ENCODE results near the gene BABAM2.
A peak's percentile ranks its signal among the peaks of the same experiment; 100 is the strongest.

BABAM2 gene

GRCh38 chr2:28342081-28342967 lies 451.8 kb downstream of the BABAM2 start:
- Histone ChIP-seq H3K9me3 (ENCODE audit: control insufficient read depth, low read length) (no peaks in the 10 kb centered on the region), H3K27ac (ENCODE audit: low read depth, low read length, severe bottlenecking) (peak overlapping the region; percentile 55), H3K4me1 (ENCODE audit: control insufficient read depth, insufficient read depth, low read length, poor library complexity, severe bottlenecking) (peaks cover 54% of the 10 kb centered on the region), H3K36me3 (ENCODE audit: control insufficient read depth, insufficient read depth, low read length) (no peaks in the 10 kb centered on the region), H3K4me3 (ENCODE audit: extremely low read depth, insufficient read depth, low read length, poor library complexity, severe bottlenecking) (no peak overlapping the region)
- 51 to 65% methylated on average over 10 to 13 of the region's 15 CpGs for WGBS, 2 experiments (ENCODE audit: insufficient coverage in 2 of 2)

DNA sequence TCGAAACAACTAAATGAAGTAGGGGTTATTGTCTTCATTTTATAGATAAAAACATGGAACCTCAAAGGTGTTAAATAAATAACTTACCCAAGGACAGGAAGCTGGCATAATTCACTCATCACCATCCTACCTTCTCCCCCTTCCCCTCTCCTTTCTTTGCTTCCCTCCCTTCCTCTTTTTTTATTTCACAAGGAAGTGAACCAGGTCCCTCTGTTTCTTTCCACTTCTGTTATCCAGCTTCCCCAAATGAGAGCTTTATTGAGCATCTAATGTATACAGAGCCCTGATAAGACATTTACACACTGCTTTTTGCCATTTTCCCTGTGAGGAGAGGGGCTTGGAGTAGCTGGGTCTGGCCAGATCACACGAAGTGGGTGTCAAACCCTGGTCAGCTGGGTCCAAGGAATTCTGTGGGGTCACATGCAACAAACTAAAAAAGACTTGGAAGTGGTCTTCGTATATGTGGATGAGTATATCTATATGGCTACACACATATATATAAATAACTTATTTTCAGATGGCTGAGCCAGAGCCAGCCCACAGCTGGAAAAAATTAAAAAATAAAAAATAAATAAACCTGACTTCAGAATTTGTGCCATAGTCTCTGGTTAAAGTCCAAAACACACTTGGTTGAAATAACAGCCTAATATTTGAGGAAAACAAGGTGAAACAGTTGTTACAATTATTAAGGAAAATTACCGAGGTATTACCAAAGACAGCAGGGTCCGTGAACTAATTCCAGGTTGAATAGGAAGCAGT lies 452.8 kb downstream of the BABAM2 start:
- 89 to 92% methylated on average over 2 to 3 of the region's 5 CpGs for WGBS, 2 experiments (ENCODE audit: insufficient coverage in 2 of 2)
- Histone ChIP-seq H3K27ac (ENCODE audit: low read depth, low read length, severe bottlenecking) (no peak overlapping the region), H3K36me3 (ENCODE audit: control insufficient read depth, insufficient read depth, low read length) (no peaks in the 10 kb centered on the region), H3K4me3 (ENCODE audit: extremely low read depth, insufficient read depth, low read length, poor library complexity, severe bottlenecking) (no peak overlapping the region), H3K9me3 (ENCODE audit: control insufficient read depth, low read length) (no peaks in the 10 kb centered on the region), H3K4me1 (ENCODE audit: control insufficient read depth, insufficient read depth, low read length, poor library complexity, severe bottlenecking) (peaks cover 46% of the 10 kb centered on the region)

GRCh38 chr2:28343971-28344715 lies 453.6 kb downstream of the BABAM2 start:
- WGBS, 2 experiments (ENCODE audit: insufficient coverage in 2 of 2): 88 to 91% methylated on average over 19 to 20 of the region's 20 CpGs
- Histone ChIP-seq H3K4me1 (ENCODE audit: control insufficient read depth, insufficient read depth, low read length, poor library complexity, severe bottlenecking) (peaks cover 38% of the 10 kb centered on the region), H3K27ac (ENCODE audit: low read depth, low read length, severe bottlenecking) (no peak overlapping the region), H3K36me3 (ENCODE audit: control insufficient read depth, insufficient read depth, low read length) (no peaks in the 10 kb centered on the region), H3K9me3 (ENCODE audit: control insufficient read depth, low read length) (no peaks in the 10 kb centered on the region), H3K4me3 (ENCODE audit: extremely low read depth, insufficient read depth, low read length, poor library complexity, severe bottlenecking) (no peak overlapping the region)

- WGBS, 2 experiments (ENCODE audit: insufficient coverage in 2 of 2): 92% methylated on average over 22 to 30 of the region's 30 CpGs
- Histone ChIP-seq H3K36me3 (ENCODE audit: control insufficient read depth, insufficient read depth, low read length) (no peaks in the 10 kb centered on the region), H3K4me1 (ENCODE audit: control insufficient read depth, insufficient read depth, low read length, poor library complexity, severe bottlenecking) (peaks cover 32% of the 10 kb centered on the region), H3K9me3 (ENCODE audit: control insufficient read depth, low read length) (no peaks in the 10 kb centered on the region), H3K27ac (ENCODE audit: low read depth, low read length, severe bottlenecking) (no peak overlapping the region), H3K4me3 (ENCODE audit: extremely low read depth, insufficient read depth, low read length, poor library complexity, severe bottlenecking) (no peak overlapping the region)
These were observed 454.3 kb downstream of the BABAM2 start for GRCh38 chr2:28344756-28345373.

DNA sequence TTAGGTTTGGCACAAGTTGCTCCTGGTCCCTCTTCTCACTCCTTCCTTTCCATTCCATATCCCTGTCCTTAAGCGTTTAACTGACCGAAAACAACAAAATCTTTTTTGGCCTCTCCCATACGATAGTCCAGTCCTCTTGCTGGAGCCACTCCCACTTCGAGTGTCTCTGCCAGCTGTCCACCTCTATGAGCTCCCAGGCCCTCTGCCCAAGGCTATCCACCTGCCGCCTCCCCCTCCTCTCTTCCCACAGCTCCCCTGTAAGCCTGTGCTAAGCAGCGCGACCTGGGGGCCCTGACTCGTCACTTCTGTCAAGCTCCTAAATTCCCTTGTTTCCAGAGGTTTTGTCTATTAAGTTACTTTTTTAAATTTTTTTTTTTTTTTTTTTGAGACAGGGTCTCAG lies 455.1 kb downstream of the BABAM2 start:
- no peak overlapping the region for H3K4me3 ChIP-seq (ENCODE audit: extremely low read depth, insufficient read depth, low read length, poor library complexity, severe bottlenecking)
- no peaks in the 10 kb centered on the region for H3K9me3 ChIP-seq (ENCODE audit: control insufficient read depth, low read length)
- 86 to 89% methylated on average over 4 to 5 of the region's 8 CpGs for WGBS, 2 experiments (ENCODE audit: insufficient coverage in 2 of 2)
- no peaks in the 10 kb centered on the region for H3K36me3 ChIP-seq (ENCODE audit: control insufficient read depth, insufficient read depth, low read length)
- peaks cover 30% of the 10 kb centered on the region for H3K4me1 ChIP-seq (ENCODE audit: control insufficient read depth, insufficient read depth, low read length, poor library complexity, severe bottlenecking)
- no peak overlapping the region for H3K27ac ChIP-seq (ENCODE audit: low read depth, low read length, severe bottlenecking)

GRCh38 chr2:28346587-28346986 lies 456.1 kb downstream of the BABAM2 start:
- Histone ChIP-seq H3K4me3 (ENCODE audit: extremely low read depth, insufficient read depth, low read length, poor library complexity, severe bottlenecking) (no peak overlapping the region), H3K9me3 (ENCODE audit: control insufficient read depth, low read length) (no peaks in the 10 kb centered on the region), H3K36me3 (ENCODE audit: control insufficient read depth, insufficient read depth, low read length) (no peaks in the 10 kb centered on the region), H3K4me1 (ENCODE audit: control insufficient read depth, insufficient read depth, low read length, poor library complexity, severe bottlenecking) (peaks cover 30% of the 10 kb centered on the region), H3K27ac (ENCODE audit: low read depth, low read length, severe bottlenecking) (no peak overlapping the region)
- WGBS, 2 experiments (ENCODE audit: insufficient coverage in 2 of 2): 88 to 95% methylated on average over 2 to 6 of the region's 6 CpGs

DNA sequence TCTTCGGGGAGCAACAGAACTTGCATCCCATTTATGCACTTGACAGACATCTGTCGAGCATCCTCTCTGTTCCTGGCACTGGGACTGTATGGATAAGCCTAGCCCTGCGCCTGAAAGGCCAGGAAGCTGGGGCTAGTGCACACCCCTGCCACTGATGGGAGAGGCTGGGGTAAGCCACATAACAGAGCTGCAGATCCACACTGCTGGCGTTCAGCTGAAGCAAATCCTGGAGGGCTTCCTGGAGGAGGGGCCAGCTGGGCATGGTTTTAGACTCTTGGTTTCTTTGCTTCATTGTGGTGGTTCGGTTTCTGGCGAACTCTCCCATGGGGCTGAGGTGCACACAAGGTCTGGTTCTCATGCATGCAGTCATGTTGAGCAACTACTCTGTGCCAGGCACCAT lies 456.7 kb downstream of the BABAM2 start:
- no peaks in the 10 kb centered on the region for H3K36me3 ChIP-seq (ENCODE audit: control insufficient read depth, insufficient read depth, low read length)
- no peak overlapping the region for H3K27ac ChIP-seq (ENCODE audit: low read depth, low read length, severe bottlenecking)
- WGBS, 2 experiments (ENCODE audit: insufficient coverage in 2 of 2): 91 to 95% methylated on average over 5 to 6 of the region's 6 CpGs

GRCh38 chr2:28347596-28347995 lies 457.1 kb downstream of the BABAM2 start:
- 91 to 94% methylated on average over 8 to 9 of the region's 9 CpGs for WGBS, 2 experiments (ENCODE audit: insufficient coverage in 2 of 2)
- no peaks in the 10 kb centered on the region for H3K36me3 ChIP-seq (ENCODE audit: control insufficient read depth, insufficient read depth, low read length)
- no peak overlapping the region for H3K4me3 ChIP-seq (ENCODE audit: extremely low read depth, insufficient read depth, low read length, poor library complexity, severe bottlenecking)
- no peak overlapping the region for H3K27ac ChIP-seq (ENCODE audit: low read depth, low read length, severe bottlenecking)
- H3K4me1 ChIP-seq (ENCODE audit: control insufficient read depth, insufficient read depth, low read length, poor library complexity, severe bottlenecking): peaks cover 34% of the 10 kb centered on the region
- no peaks in the 10 kb centered on the region for H3K9me3 ChIP-seq (ENCODE audit: control insufficient read depth, low read length)

More for the DNA sequence above, 456.7 kb downstream of the BABAM2 start:
- H3K9me3 ChIP-seq (ENCODE audit: control insufficient read depth, low read length): no peaks in the 10 kb centered on the region
- peaks cover 34% of the 10 kb centered on the region for H3K4me1 ChIP-seq (ENCODE audit: control insufficient read depth, insufficient read depth, low read length, poor library complexity, severe bottlenecking)
- no peak overlapping the region for H3K4me3 ChIP-seq (ENCODE audit: extremely low read depth, insufficient read depth, low read length, poor library complexity, severe bottlenecking)

GRCh38 chr2:28348149-28348567 lies 457.6 kb downstream of the BABAM2 start:
- WGBS, 2 experiments (ENCODE audit: insufficient coverage in 2 of 2): 88 to 95% methylated on average over 5 to 7 of the region's 10 CpGs
- no peaks in the 10 kb centered on the region for H3K36me3 ChIP-seq (ENCODE audit: control insufficient read depth, insufficient read depth, low read length)
- H3K4me3 ChIP-seq (ENCODE audit: extremely low read depth, insufficient read depth, low read length, poor library complexity, severe bottlenecking): no peak overlapping the region
- H3K4me1 ChIP-seq (ENCODE audit: control insufficient read depth, insufficient read depth, low read length, poor library complexity, severe bottlenecking): peaks cover 31% of the 10 kb centered on the region
- no peaks in the 10 kb centered on the region for H3K9me3 ChIP-seq (ENCODE audit: control insufficient read depth, low read length)
- H3K27ac ChIP-seq (ENCODE audit: low read depth, low read length, severe bottlenecking): no peak overlapping the region

DNA sequence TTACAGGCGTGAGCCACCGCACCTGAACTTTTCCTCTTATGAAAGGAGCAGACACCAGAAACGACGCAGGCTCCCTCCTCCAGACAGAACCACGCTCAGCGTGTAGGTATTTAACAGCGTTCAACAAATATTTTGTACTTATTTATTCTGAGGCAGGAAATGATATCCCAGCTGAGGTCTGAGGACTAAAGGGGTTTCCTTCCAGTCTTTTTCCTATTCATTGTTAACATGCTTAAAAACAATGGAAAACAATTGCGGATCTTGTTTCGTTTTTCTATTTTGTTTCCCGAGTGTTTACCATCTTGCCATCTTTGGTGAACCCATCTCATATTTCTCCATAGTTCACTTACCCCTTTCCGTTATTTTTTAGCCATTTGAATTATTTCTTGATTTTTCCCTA lies 458.4 kb downstream of the BABAM2 start:
- Histone ChIP-seq H3K4me3 (ENCODE audit: extremely low read depth, insufficient read depth, low read length, poor library complexity, severe bottlenecking) (no peak overlapping the region), H3K36me3 (ENCODE audit: control insufficient read depth, insufficient read depth, low read length) (no peaks in the 10 kb centered on the region), H3K9me3 (ENCODE audit: control insufficient read depth, low read length) (no peaks in the 10 kb centered on the region), H3K27ac (ENCODE audit: low read depth, low read length, severe bottlenecking) (no peak overlapping the region), H3K4me1 (ENCODE audit: control insufficient read depth, insufficient read depth, low read length, poor library complexity, severe bottlenecking) (peaks cover 24% of the 10 kb centered on the region)
- WGBS, 2 experiments (ENCODE audit: insufficient coverage in 2 of 2): 93 to 98% methylated on average over 8 of the region's 11 CpGs

Measured in mesodermal cell (in vitro differentiated cells).